GM12874 (cell line): ENCODE results near the gene RAB20.

ENCODE experiments used
- TF ChIP-seq, protein P1 (sequence below): IDR thresholded peaks from 2 replicates; pipeline ENCODE4 v1.5.1; 2011; ENCODE audit warnings: low read depth, mild to moderate bottlenecking, control low read depth, low read length, moderate library complexity; ENCODE audit not compliant: insufficient read depth

Gene RAB20

GRCh38 chr13:110523180-110523579, 38.3 kb downstream of the RAB20 start:
- TF ChIP-seq, protein P1, sequence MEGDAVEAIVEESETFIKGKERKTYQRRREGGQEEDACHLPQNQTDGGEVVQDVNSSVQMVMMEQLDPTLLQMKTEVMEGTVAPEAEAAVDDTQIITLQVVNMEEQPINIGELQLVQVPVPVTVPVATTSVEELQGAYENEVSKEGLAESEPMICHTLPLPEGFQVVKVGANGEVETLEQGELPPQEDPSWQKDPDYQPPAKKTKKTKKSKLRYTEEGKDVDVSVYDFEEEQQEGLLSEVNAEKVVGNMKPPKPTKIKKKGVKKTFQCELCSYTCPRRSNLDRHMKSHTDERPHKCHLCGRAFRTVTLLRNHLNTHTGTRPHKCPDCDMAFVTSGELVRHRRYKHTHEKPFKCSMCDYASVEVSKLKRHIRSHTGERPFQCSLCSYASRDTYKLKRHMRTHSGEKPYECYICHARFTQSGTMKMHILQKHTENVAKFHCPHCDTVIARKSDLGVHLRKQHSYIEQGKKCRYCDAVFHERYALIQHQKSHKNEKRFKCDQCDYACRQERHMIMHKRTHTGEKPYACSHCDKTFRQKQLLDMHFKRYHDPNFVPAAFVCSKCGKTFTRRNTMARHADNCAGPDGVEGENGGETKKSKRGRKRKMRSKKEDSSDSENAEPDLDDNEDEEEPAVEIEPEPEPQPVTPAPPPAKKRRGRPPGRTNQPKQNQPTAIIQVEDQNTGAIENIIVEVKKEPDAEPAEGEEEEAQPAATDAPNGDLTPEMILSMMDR, result no peak

- TF ChIP-seq, protein P1, result no peak
Observed at GRCh38 chr13:110522721-110523120, 38.8 kb downstream of the RAB20 start.

DNA sequence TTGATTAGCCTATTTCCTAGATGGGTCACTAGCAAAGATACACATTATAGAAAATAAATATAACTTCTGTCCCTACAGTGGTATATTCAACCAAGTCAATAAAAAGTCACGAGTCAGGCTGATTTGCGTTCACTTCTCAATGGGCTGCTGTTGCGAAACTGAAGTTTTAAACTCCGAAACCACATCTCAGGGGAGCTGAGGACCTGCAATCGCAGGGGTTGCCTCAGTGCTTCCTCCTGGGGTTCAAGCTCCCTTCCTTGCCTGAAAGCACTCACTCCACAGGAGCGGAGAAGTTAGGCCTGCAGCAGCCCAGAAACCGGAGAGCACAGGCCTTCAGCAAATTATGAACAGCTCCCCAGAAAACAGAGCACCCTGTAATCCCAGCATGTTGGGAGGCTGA, 39.6 kb downstream of the RAB20 start:
- TF ChIP-seq, protein P1, result no peak

GRCh38 chr13:110521296-110521680, 40.2 kb downstream of the RAB20 start:
- TF ChIP-seq, protein P1, result no peak

GRCh38 chr13:110520431-110521295, 40.9 kb downstream of the RAB20 start:
- TF ChIP-seq, protein P1, result no peak

DNA sequence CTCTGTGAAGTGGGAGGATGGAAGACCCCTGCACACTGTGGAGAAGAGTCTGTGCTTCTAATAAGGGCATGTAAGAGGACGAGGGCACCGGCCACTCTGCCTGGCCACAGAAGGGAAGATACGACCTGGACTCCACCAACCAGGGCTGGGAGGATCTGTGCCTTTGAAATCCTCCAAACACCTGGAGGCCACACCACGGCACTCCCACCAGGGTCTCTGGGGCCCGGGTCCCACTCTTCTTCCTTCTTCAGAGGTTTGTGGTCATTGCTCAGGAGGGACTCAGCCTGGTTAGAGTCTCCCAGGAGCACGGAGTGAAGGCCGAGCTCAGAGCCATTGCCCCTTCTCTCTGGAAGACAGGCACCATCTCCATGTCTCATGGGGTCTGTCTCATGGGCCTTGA, 42.0 kb downstream of the RAB20 start:
- TF ChIP-seq, protein P1, result no peak

DNA sequence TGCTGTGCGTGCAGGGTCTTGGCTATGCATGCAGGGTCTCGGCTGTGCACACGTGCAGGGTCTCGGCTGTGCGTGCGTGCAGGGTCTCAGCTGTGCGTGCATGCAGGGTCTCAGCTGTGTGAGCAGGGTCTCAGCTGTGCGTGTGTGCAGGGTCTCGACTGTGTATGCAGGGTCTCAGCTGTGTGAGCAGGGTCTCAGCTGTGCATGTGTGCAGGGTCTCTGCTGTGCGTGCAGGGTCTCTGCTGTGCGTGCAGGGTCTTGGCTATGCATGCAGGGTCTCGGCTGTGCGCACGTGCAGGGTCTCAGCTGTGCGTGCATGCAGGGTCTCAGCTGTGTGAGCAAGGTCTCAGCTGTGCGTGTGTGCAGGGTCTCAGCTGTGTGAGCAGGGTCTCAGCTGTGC, 42.5 kb downstream of the RAB20 start:
- TF ChIP-seq, protein P1, result no peak
